Prostate gland (tissue), 2 donors: ENCODE results near the gene GALNTL6. TPM values are rescaled to one million over a fixed set of nuclear protein-coding genes. Genes with fewer than 3 reads are reported as not detected.

Experiments used
- DNase-seq: peaks from one replicate; pipeline ENCODE4 v3.0.0-alpha.2; 2019; ENCODE audit warnings: low spot score
- H3K27ac ChIP-seq, 2 donors: fragments of 200-600 bp; sonication (generic); 2 replicates each; pipeline ENCODE4 v1.5.1; 2017 to 2019
- H3K27me3 ChIP-seq: fragments of 200-600 bp; sonication (generic); replicated peaks from 2 replicates; pipeline ENCODE4 v1.5.1; 2019; ENCODE audit not compliant: insufficient read depth
- H3K36me3 ChIP-seq, 2 donors: fragments of 200-600 bp; sonication (generic); 1 replicate in 1 of 2; 2 replicates in 1 of 2; pipeline versions ENCODE4 v1.5.1 to v1.8.1; 2017 to 2019
- H3K4me1 ChIP-seq: fragments of 200-600 bp; sonication (generic); replicated peaks from 2 replicates; pipeline ENCODE4 v1.5.1; 2019
- H3K4me3 ChIP-seq, 2 donors: fragments of 200-600 bp; sonication (generic); 2 replicates each; pipeline ENCODE4 v1.5.1; 2017 to 2019
- H3K9me3 ChIP-seq: fragments of 200-600 bp; sonication (generic); 2 replicates; pipeline ENCODE4 v1.5.1; 2017
- CTCF ChIP-seq, 4 experiments: fragments of 200-600 bp in 2 of 4; fragments of 450-650 bp in 2 of 4; sonication (generic) in 2 of 4; IDR thresholded peaks; 1 replicate in 3 of 4; 2 replicates in 1 of 4; pipeline ENCODE4 v1.5.1; 2016 to 2019; ENCODE audit warnings: antibody characterized with exemption in 4 of 4, mild to moderate bottlenecking in 2 of 4, moderate library complexity in 2 of 4
- POLR2A ChIP-seq: fragments of 450-650 bp; IDR thresholded peaks from one replicate; pipeline ENCODE4 v1.6.1; 2016; ENCODE audit warnings: antibody characterized with exemption, mild to moderate bottlenecking
- POLR2AphosphoS5 ChIP-seq: sonication (generic); formaldehyde crosslinking; IDR thresholded peaks from one replicate; pipeline ENCODE4 v1.6.1; 2017; ENCODE audit warnings: antibody characterized with exemption
- WGBS: methylation state at CpG from one replicate; pipeline ENCODE4 v1.1.5; 2018; 5-methylcytosine and 5-hydroxymethylcytosine counted together
- intact Hi-C: fragments of 100-400 bp; cut with DNase I; formaldehyde crosslinking; loops from one replicate; pipeline ENCODE4 v1.14.2; 2022
- total RNA-seq, 2 donors: library from RNA; depleted of rRNA; stranded (reverse); fragments of >200 nt; gene quantifications; one replicate each; pipeline ENCODE4 v1.1.0, GENCODE V29; 2016

GALNTL6 gene
- total RNA-seq, 2 donors from 2014 or later, result 0.23 to 0.85 TPM

- Histone ChIP-seq H3K4me1 (no peaks in the 10 kb centered on the region), H3K27me3 (no peaks in the 10 kb centered on the region), H3K9me3 (no peaks in the 10 kb centered on the region), H3K4me3 (no peak overlapping the region), H3K27ac (no peak overlapping the region), H3K36me3 (no peaks in the 10 kb centered on the region)
- 58% methylated on average over 4 of the region's 4 CpGs for WGBS
- no peak for TF ChIP-seq CTCF (IDR thresholded peaks at IDR 0.05)
- no peak for TF ChIP-seq POLR2A
- TF ChIP-seq POLR2AphosphoS5, result no peak
- intact Hi-C loops, result no loop called here
- DNase-seq, result no peak
Measured at GRCh38 chr4:172892300-172892699, 1079.1 kb downstream of the GALNTL6 start.

DNA sequence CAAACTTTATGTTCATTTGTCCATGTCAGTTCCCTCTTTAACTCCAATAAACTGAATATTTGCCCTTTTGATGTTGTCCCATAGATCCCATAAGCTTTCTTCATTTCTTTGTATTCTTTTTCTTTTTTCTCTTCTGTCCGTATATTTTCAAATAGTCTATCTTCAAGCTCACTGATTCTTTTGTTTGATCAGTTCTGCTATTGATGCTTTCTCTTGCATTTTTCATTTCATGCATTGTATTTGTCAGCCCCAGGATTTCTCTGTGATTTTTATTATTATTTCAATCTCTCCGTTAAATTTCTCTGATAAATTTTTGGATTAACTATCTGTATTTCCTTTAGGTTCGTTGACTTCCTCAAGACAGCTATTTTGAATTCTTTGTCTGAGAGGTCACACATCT is 1082.5 kb downstream of the GALNTL6 start:
- no peaks in the 10 kb centered on the region for H3K4me1 ChIP-seq
- no peaks in the 10 kb centered on the region for H3K9me3 ChIP-seq
- intact Hi-C loops, result no loop called here
- H3K4me3 ChIP-seq, result no peak overlapping the region
- no peak overlapping the region for H3K27ac ChIP-seq
- no peaks in the 10 kb centered on the region for H3K27me3 ChIP-seq
- H3K36me3 ChIP-seq, result no peaks in the 10 kb centered on the region
- no peak for DNase-seq
- TF ChIP-seq POLR2A (no peak), CTCF (IDR thresholded peaks at IDR 0.05) (no peak), POLR2AphosphoS5 (no peak)
- 97% methylated on average over 3 of the region's 3 CpGs for WGBS

GRCh38 chr4:172897046-172897445 is 1083.8 kb downstream of the GALNTL6 start:
- no peaks in the 10 kb centered on the region for H3K36me3 ChIP-seq
- no peaks in the 10 kb centered on the region for H3K27me3 ChIP-seq
- H3K4me1 ChIP-seq, result no peaks in the 10 kb centered on the region
- intact Hi-C loops, result no loop called here
- H3K27ac ChIP-seq, result no peak overlapping the region
- no peak for DNase-seq
- WGBS, result 100% methylated on average over 3 of the region's 3 CpGs
- TF ChIP-seq POLR2A (no peak), POLR2AphosphoS5 (no peak), CTCF (IDR thresholded peaks at IDR 0.05) (no peak)
- no peak overlapping the region for H3K4me3 ChIP-seq
- no peaks in the 10 kb centered on the region for H3K9me3 ChIP-seq

DNA sequence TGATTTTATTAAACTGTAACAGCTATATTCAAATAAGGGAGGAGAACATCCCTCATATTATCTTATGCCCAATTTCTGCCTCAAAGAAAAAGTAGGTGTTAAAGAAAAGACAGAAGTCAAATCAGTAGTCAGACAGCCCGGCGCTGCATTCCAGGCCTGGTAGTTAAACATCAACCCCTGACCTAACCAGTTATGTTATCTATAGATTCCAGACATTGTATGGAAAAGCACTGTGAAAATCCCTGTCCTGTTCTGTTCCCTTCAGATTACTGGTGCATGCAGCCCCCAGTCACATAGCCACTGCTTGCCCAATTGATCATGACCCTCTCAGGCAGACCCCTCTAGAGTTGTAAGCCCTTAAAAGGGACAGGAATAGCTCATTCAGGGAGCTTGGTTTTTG is 1085.5 kb downstream of the GALNTL6 start:
- intact Hi-C loops, result no loop called here
- Histone ChIP-seq H3K4me3 (no peak overlapping the region), H3K4me1 (no peaks in the 10 kb centered on the region), H3K27me3 (no peaks in the 10 kb centered on the region), H3K9me3 (no peaks in the 10 kb centered on the region), H3K27ac (no peak overlapping the region), H3K36me3 (no peaks in the 10 kb centered on the region)
- no peak for DNase-seq
- WGBS, result 66% methylated on average over 2 of the region's 2 CpGs
- TF ChIP-seq POLR2AphosphoS5 (no peak), CTCF (IDR thresholded peaks at IDR 0.05) (no peak), POLR2A (no peak)

- Histone ChIP-seq H3K36me3 (no peaks in the 10 kb centered on the region), H3K4me3 (no peak overlapping the region), H3K4me1 (no peaks in the 10 kb centered on the region), H3K27me3 (no peaks in the 10 kb centered on the region), H3K9me3 (no peaks in the 10 kb centered on the region), H3K27ac (no peak overlapping the region)
- intact Hi-C loops, result no loop called here
- TF ChIP-seq CTCF (IDR thresholded peaks at IDR 0.05), result no peak
- no peak for TF ChIP-seq POLR2A
- TF ChIP-seq POLR2AphosphoS5, result no peak
- WGBS, result 82% methylated on average over 4 of the region's 4 CpGs
- no peak for DNase-seq
Measured at GRCh38 chr4:172899861-172900260, 1086.7 kb downstream of the GALNTL6 start.
